ENCODE results near the gene MSMO1. TPM values are rescaled to one million over a fixed set of nuclear protein-coding genes. Genes with fewer than 3 reads are reported as not detected.
A peak's percentile ranks its signal among the peaks of the same experiment; 100 is the strongest.
"Not testable (repeated sequence)": the region's sequence is repeated elsewhere in the genome, so short reads cannot be mapped to it uniquely, and the experiment has no call there.

MSMO1 gene
- total and polyA plus RNA-seq, 10 of the 15 experiments (the other 5 are each of a cell fraction or from before 2014, with no cell fraction given), result 63.6 to 168 (median 105) TPM

DNA sequence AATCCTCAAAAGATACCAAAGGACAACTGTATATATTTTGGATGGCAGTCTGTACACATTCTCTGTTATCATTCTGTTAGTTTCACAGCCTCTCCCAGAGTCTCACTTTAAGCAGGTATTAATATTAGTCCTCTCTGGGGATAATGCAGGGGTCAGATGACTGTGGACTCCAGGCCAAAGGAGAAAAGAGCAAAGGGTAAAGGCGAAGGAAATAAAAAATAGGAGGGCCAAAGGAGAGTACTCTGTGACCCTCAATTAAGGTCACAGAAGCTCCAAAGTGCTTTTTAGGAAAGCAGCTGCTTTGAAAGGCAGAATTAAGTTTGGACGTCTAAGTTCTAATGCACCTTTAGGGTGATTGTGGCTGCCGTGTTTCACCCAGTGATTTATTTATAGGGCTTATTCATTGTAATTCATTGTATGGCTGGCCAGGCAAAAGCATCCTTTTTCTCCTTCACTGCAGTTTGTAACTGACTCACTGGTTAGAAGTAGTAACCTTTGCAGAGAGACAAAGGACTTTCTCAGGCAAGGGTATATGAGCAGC, 7.8 kb downstream of the MSMO1 start (continued):
- TF ChIP-seq, protein P1, sequence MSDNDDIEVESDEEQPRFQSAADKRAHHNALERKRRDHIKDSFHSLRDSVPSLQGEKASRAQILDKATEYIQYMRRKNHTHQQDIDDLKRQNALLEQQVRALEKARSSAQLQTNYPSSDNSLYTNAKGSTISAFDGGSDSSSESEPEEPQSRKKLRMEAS (IDR thresholded peaks at IDR 0.05; ENCODE audit: low read depth, low read length), result no peak
- no peak for TF ChIP-seq NR2F1 (conservative IDR thresholded peaks at IDR 0.05)

DNA sequence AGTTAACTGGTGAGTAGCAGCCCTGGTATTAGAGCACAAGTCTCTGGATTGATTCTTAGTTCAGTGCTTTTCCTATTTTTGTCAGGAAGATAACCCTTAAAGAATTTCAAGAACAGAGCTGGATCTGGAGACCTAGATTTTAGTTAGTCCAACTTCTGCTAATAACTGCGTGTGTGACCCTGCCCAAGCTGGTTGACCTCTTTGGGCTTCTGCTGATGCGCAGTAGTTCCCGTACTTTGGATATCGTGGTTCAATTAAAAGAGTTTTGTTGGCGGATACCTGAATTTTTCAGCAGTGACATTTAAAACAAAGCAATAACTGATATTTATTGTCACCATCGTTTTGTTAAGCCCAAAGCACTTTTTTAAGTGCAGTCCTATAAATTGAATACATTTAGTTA, 9.3 kb downstream of the MSMO1 start:
- ChIA-PET SMC1A (ENCODE audit: uncharacterized antibody, unreplicated experiment) (no interaction called here), CTCF (interaction anchor here (1.2 kb wide), 1 partner anchor 206 kb away, joined by 4 read pairs; no protein-coding TSS in a partner anchor), POLR2A (interaction anchor here (1.2 kb wide), 1 partner anchor 9 kb away, joined by 4 read pairs; the partner anchor contains the start of gene MSMO1), RAD21 (ENCODE audit: unreplicated experiment) (interaction anchor here (0.8 to 1.7 kb wide), 3 partner anchors 10 to 158 kb away, joined by 3 to 5 read pairs (median 3); partner anchors contain the start of gene MSMO1)
- in situ Hi-C loops (cut with MboI) (no loop called here), intact Hi-C loops (cut with micrococcal nuclease; ENCODE audit: unreplicated experiment) (no loop called here)
- Histone ChIP-seq H3K27me3 (replicated peaks in 1 of 2; ENCODE audit: control insufficient read depth in 2 of 2, insufficient read depth in 2 of 2, low read length in 1 of 2) (no peaks in the 10 kb centered on the region), H4K20me1 (ENCODE audit: control insufficient read depth, insufficient read depth) (no peaks in the 10 kb centered on the region), H3K36me3 (ENCODE audit: control insufficient read depth in 2 of 2, insufficient read depth in 2 of 2, low read length in 1 of 2) (peaks cover 0 to 36% of the 10 kb centered on the region in 2 experiments; a peak in 3 of 4 replicates), H3K9ac (ENCODE audit: control insufficient read depth, insufficient read depth, low read length) (no peak overlapping the region), H3K9me3 (replicated peaks; ENCODE audit: control insufficient read depth, insufficient read depth, low read length) (no peaks in the 10 kb centered on the region), H2AFZ (ENCODE audit: control insufficient read depth, low read depth, low read length) (no peak overlapping the region), H3K4me2 (ENCODE audit: control insufficient read depth, insufficient read depth) (peak overlapping the region; percentile 13; the same call in 1 of the 2 replicates), H3K4me3 (no peak overlapping the region; the same call in 1 of the 2 replicates), H3K27ac (ENCODE audit: control insufficient read depth, insufficient read depth) (no peak overlapping the region), H3K79me2 (ENCODE audit: control insufficient read depth, insufficient read depth, low read length) (peaks cover 55% of the 10 kb centered on the region), H3K4me1 (ENCODE audit: control insufficient read depth, insufficient read depth, low read length) (no peaks in the 10 kb centered on the region)
- ATAC-seq (no peak), DNase-seq (ENCODE audit: low read depth, low spot score) (no peak), FAIRE-seq (no peak)
- TF ChIP-seq TAF1 (IDR thresholded peaks at IDR 0.05; ENCODE audit: borderline replicate concordance, low read depth, low read length) (no peak), RBBP5 (conservative IDR thresholded peaks at IDR 0.05) (no peak), ZNF207 (IDR thresholded peaks at IDR 0.05; ENCODE audit: borderline replicate concordance) (no peak), MYC (IDR thresholded peaks at IDR 0.05; ENCODE audit: insufficient read depth, insufficient read length, insufficient replicate concordance, low read length, severe bottlenecking) (no peak), SMAD1 (IDR thresholded peaks at IDR 0.05; ENCODE audit: low read depth, partially characterized antibody) (no peak), NR2C2 (IDR thresholded peaks at IDR 0.05; ENCODE audit: borderline replicate concordance, control insufficient read depth, insufficient read length, low read depth) (no peak), ZNF24 (IDR thresholded peaks at IDR 0.05) (no peak)
- TF ChIP-seq, protein P2, sequence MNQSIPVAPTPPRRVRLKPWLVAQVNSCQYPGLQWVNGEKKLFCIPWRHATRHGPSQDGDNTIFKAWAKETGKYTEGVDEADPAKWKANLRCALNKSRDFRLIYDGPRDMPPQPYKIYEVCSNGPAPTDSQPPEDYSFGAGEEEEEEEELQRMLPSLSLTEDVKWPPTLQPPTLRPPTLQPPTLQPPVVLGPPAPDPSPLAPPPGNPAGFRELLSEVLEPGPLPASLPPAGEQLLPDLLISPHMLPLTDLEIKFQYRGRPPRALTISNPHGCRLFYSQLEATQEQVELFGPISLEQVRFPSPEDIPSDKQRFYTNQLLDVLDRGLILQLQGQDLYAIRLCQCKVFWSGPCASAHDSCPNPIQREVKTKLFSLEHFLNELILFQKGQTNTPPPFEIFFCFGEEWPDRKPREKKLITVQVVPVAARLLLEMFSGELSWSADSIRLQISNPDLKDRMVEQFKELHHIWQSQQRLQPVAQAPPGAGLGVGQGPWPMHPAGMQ (IDR thresholded peaks at IDR 0.05; ENCODE audit: borderline replicate concordance), result no peak
- BruUV-seq (replicated peaks), result no TSS peak
- WGBS (ENCODE audit: insufficient coverage, insufficient replicate concordance, low lambda C conversion rate, missing lambda C conversion rate), result 92% methylated on average over 6 of the region's 6 CpGs

DNA sequence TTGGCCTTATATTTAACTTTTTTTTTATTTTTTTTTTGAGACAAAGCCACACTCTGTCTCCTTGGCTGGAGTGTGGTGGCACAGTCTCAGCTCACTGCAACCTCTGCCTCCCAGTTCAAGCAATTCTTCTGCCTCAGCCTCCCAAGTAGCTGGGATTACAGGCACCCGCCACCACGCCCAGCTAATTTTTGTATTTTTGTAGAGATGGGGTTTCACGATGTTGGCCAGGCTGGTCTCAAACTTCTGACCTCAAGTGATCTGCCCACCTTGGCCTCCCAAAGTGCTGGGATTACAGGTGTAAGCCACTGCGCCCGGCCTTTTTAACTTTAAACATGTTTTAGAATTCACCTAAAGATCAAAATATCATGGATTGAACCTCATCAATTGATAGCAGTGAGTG, 14.9 kb downstream of the MSMO1 start:
- H3K36me3 ChIP-seq (ENCODE audit: control insufficient read depth in 2 of 2, insufficient read depth in 2 of 2, low read length in 1 of 2), result peaks cover 0 to 23% of the 10 kb centered on the region in 2 experiments; a peak in 3 of 4 replicates
- H3K27ac ChIP-seq (ENCODE audit: control insufficient read depth, insufficient read depth); in situ Hi-C loops (cut with MboI); FAIRE-seq; H3K4me3 ChIP-seq; DNase-seq (ENCODE audit: low read depth, low spot score); H4K20me1 ChIP-seq (ENCODE audit: control insufficient read depth, insufficient read depth); H3K4me1 ChIP-seq (ENCODE audit: control insufficient read depth, insufficient read depth, low read length); H3K79me2 ChIP-seq (ENCODE audit: control insufficient read depth, insufficient read depth, low read length); H3K27me3 ChIP-seq (replicated peaks in 1 of 2; ENCODE audit: control insufficient read depth in 2 of 2, insufficient read depth in 2 of 2, low read length in 1 of 2); H2AFZ ChIP-seq (ENCODE audit: control insufficient read depth, low read depth, low read length); H3K4me2 ChIP-seq (ENCODE audit: control insufficient read depth, insufficient read depth); H3K9ac ChIP-seq (ENCODE audit: control insufficient read depth, insufficient read depth, low read length); H3K9me3 ChIP-seq (replicated peaks; ENCODE audit: control insufficient read depth, insufficient read depth, low read length); ATAC-seq; intact Hi-C loops (cut with micrococcal nuclease; ENCODE audit: unreplicated experiment): not testable (repeated sequence)
- ChIA-PET CTCF (interaction anchor here (0.6 to 10.2 kb wide), 11 partner anchors 9 to 229 kb away, joined by 3 to 98 read pairs (median 4); partner anchors contain the start of gene TMEM192), POLR2A (interaction anchor here (0.7 to 2.7 kb wide), 4 partner anchors 9 to 230 kb away, joined by 3 to 13 read pairs (median 3); partner anchors contain the start of gene TMEM192), RAD21 (ENCODE audit: unreplicated experiment) (interaction anchor here (0.6 to 2.5 kb wide), 6 partner anchors 13 to 210 kb away, joined by 3 to 10 read pairs (median 4); no protein-coding TSS in a partner anchor), SMC1A (ENCODE audit: uncharacterized antibody, unreplicated experiment) (interaction anchor here (0.7 to 4.7 kb wide), 9 partner anchors 9 to 230 kb away, joined by 3 to 47 read pairs (median 4); partner anchors contain the start of gene TMEM192)
- BruUV-seq (replicated peaks), result TSS peak; percentile 62
- WGBS (ENCODE audit: insufficient coverage, insufficient replicate concordance, low lambda C conversion rate, missing lambda C conversion rate), result 98% methylated on average over 5 of the region's 5 CpGs

Data from GM12878 (cell line).